Measurements from ENCODE around the gene DNAI1. TPM values are rescaled to one million over a fixed set of nuclear protein-coding genes. Genes with fewer than 3 reads are reported as not detected.

The DNAI1 gene
- total RNA-seq, 2 experiments from 2014 or later = not detected

GRCh38 chr9:34490360-34490759 is 31.8 kb downstream of the DNAI1 start:
- POLR2A ChIA-PET = no interaction called here
- intact Hi-C loops (cut with DNase I, micrococcal nuclease) = no loop called here

DNA sequence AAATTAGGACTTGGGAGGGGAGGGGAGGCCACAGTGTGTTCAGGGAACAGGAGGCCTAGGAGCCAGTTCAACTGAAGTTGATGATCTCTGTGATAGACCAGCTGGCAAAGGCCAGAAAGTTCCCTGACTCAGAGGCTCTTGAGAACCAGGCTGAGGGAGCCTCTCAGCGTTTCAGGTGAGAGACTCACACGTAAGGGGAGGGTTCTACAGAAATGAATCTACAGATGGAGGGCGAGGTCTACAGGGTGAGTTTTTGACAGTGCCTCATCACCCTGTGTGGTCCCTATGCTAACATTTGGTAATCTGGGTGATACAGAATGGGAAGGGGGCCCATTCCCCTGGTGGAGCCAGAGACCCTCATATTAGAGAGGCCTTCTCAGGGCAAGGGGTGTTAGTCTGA is 32.2 kb downstream of the DNAI1 start:
- peaks cover 39% of the 10 kb centered on the region for H3K27me3 Mint-ChIP-seq
- H3K27ac Mint-ChIP-seq = no peak overlapping the region
- DNase-seq (no peak), ATAC-seq (ENCODE audit: poor library complexity) (no peak)
- H3K27me3 ChIP-seq (ENCODE audit: control insufficient read depth in 1 of 2, insufficient read depth in 2 of 2, low read length in 2 of 2) = peaks cover 11 to 12% of the 10 kb centered on the region in 2 experiments
- no peak overlapping the region for H3K27ac ChIP-seq (ENCODE audit: low read depth in 1 of 2, low read length in 2 of 2)
- no peak for TF ChIP-seq CTCF (IDR thresholded peaks at IDR 0.05)
- no peaks in the 10 kb centered on the region for H3K4me1 Mint-ChIP-seq (ENCODE audit: low read depth)
- no peak overlapping the region for H3K4me3 ChIP-seq (ENCODE audit: low read length)
- no peaks in the 10 kb centered on the region for H3K4me1 ChIP-seq (ENCODE audit: insufficient read depth, low read length)
- no peaks in the 10 kb centered on the region for H3K36me3 Mint-ChIP-seq (ENCODE audit: low read depth)
- no peak overlapping the region for H3K4me3 Mint-ChIP-seq
- no peaks in the 10 kb centered on the region for H3K9me3 Mint-ChIP-seq
- ChIA-PET POLR2A (no interaction called here), CTCF (no interaction called here)
- intact Hi-C loops (cut with DNase I, micrococcal nuclease) = no loop called here
- H3K9me3 ChIP-seq (ENCODE audit: control insufficient read depth in 1 of 2, insufficient read depth in 1 of 2, low read length in 2 of 2) = no peaks in the 10 kb centered on the region
- no peaks in the 10 kb centered on the region for H3K36me3 ChIP-seq (ENCODE audit: insufficient read depth, low read length)

More at GRCh38 chr9:34490360-34490759, 31.8 kb downstream of the DNAI1 start:
- Histone ChIP-seq H3K36me3 (ENCODE audit: insufficient read depth, low read length) (no peaks in the 10 kb centered on the region), H3K9me3 (ENCODE audit: control insufficient read depth in 1 of 2, insufficient read depth in 1 of 2, low read length in 2 of 2) (no peaks in the 10 kb centered on the region), H3K4me3 (ENCODE audit: low read length) (no peak overlapping the region), H3K27ac (ENCODE audit: low read depth in 1 of 2, low read length in 2 of 2) (no peak overlapping the region), H3K4me1 (ENCODE audit: insufficient read depth, low read length) (no peaks in the 10 kb centered on the region), H3K27me3 (ENCODE audit: control insufficient read depth in 1 of 2, insufficient read depth in 2 of 2, low read length in 2 of 2) (peaks cover 11 to 12% of the 10 kb centered on the region in 2 experiments)
- CTCF ChIA-PET = no interaction called here
- Mint-ChIP-seq H3K4me3 (no peak overlapping the region), H3K9me3 (no peaks in the 10 kb centered on the region), H3K27ac (no peak overlapping the region), H3K4me1 (ENCODE audit: low read depth) (no peaks in the 10 kb centered on the region), H3K27me3 (peaks cover 39% of the 10 kb centered on the region), H3K36me3 (ENCODE audit: low read depth) (no peaks in the 10 kb centered on the region)
- ATAC-seq (ENCODE audit: poor library complexity) (no peak), DNase-seq (no peak)
- no peak for TF ChIP-seq CTCF (IDR thresholded peaks at IDR 0.05)

- DNase-seq = no peak
- no peak for ATAC-seq (ENCODE audit: poor library complexity)
- H3K9me3 ChIP-seq (ENCODE audit: control insufficient read depth in 1 of 2, insufficient read depth in 1 of 2, low read length in 2 of 2) = no peaks in the 10 kb centered on the region
- no peak overlapping the region for H3K27ac Mint-ChIP-seq
- H3K4me3 Mint-ChIP-seq = no peak overlapping the region
- no peak overlapping the region for H3K4me3 ChIP-seq (ENCODE audit: low read length)
- CTCF ChIA-PET = no interaction called here
- H3K27me3 Mint-ChIP-seq = peaks cover 39% of the 10 kb centered on the region
- H3K36me3 ChIP-seq (ENCODE audit: insufficient read depth, low read length) = no peaks in the 10 kb centered on the region
- H3K36me3 Mint-ChIP-seq (ENCODE audit: low read depth) = no peaks in the 10 kb centered on the region
- POLR2A ChIA-PET = no interaction called here
- intact Hi-C loops (cut with DNase I, micrococcal nuclease) = no loop called here
- no peaks in the 10 kb centered on the region for H3K4me1 ChIP-seq (ENCODE audit: insufficient read depth, low read length)
- TF ChIP-seq CTCF (IDR thresholded peaks at IDR 0.05) = no peak
- no peaks in the 10 kb centered on the region for H3K4me1 Mint-ChIP-seq (ENCODE audit: low read depth)
- no peak overlapping the region for H3K27ac ChIP-seq (ENCODE audit: low read depth in 1 of 2, low read length in 2 of 2)
- H3K27me3 ChIP-seq (ENCODE audit: control insufficient read depth in 1 of 2, insufficient read depth in 2 of 2, low read length in 2 of 2) = peaks cover 11 to 12% of the 10 kb centered on the region in 2 experiments
- H3K9me3 Mint-ChIP-seq = no peaks in the 10 kb centered on the region
Observed at GRCh38 chr9:34491596-34491995, 33.0 kb downstream of the DNAI1 start.

Data from CD4-positive, alpha-beta T cell (primary cell).